GM10266 (cell line): Measurements from ENCODE around the gene RAB8A.
"Not testable (repeated sequence)": the region's sequence is repeated elsewhere in the genome, so short reads cannot be mapped to it uniquely, and the experiment has no call there.

Experiments
- DNase-seq: peaks from one replicate; pipeline ENCODE4 v3.0.0; 2012; ENCODE audit errors: extremely low spot score
- CTCF ChIP-seq: IDR thresholded peaks from 2 replicates; pipeline ENCODE4 v1.5.1; 2012; ENCODE audit warnings: mild to moderate bottlenecking, low read depth; ENCODE audit not compliant: control insufficient read depth, insufficient read depth; ENCODE audit errors: missing control alignments

Gene RAB8A

GRCh38 chr19:16168465-16169081 is 56.9 kb downstream of the RAB8A start:
- no peak for DNase-seq
- TF ChIP-seq CTCF, result no peak

- TF ChIP-seq CTCF, result no peak
- no peak for DNase-seq
Measured at GRCh38 chr19:16170134-16170533, 58.4 kb downstream of the RAB8A start.

GRCh38 chr19:16175954-16176353 is 64.3 kb downstream of the RAB8A start:
- no peak for TF ChIP-seq CTCF
- DNase-seq, result no peak

GRCh38 chr19:16178866-16179265 is 67.2 kb downstream of the RAB8A start:
- not testable (repeated sequence) for DNase-seq

- TF ChIP-seq CTCF, result no peak
- DNase-seq, result no peak
Measured at GRCh38 chr19:16180611-16181010, 68.9 kb downstream of the RAB8A start.
